ENCODE measurements around the gene DOK5.

- TF ChIP-seq EZH2 (optimal IDR thresholded peaks at IDR 0.05; ENCODE audit: low read depth, low read length) = no peak
- TF ChIP-seq CTCF (IDR thresholded peaks at IDR 0.05; ENCODE audit: low read length) = no peak
Measured at GRCh38 chr20:54545676-54546358, 70.4 kb downstream of the DOK5 start.
